NCI-H460 (cell line): ENCODE data around the gene TFAP2C. TPM values are rescaled to one million over a fixed set of nuclear protein-coding genes. Genes with fewer than 3 reads are reported as not detected.
"Not testable (repeated sequence)": the region's sequence is repeated elsewhere in the genome, so short reads cannot be mapped to it uniquely, and the experiment has no call there.

Source experiments
- DNase-seq: peaks from one replicate; pipeline ENCODE4 v3.0.0-alpha.2; 2016; ENCODE audit warnings: low read depth; ENCODE audit errors: extremely low read depth
- small RNA-seq, 2 experiments: library from RNA; depleted of rRNA; stranded (forward); fragments of <200 nt; gene quantifications; one replicate each; pipeline ENCODE3, GENCODE V24; 2014
- total RNA-seq: library from RNA; depleted of rRNA; stranded (reverse); fragments of >200 nt; shearing (Covaris generic); gene quantifications from 2 replicates; pipeline ENCODE4 v1.2.3, GENCODE V29; 2014; rRNA removed

The TFAP2C gene
- total RNA-seq, 1 experiment from 2014 or later, result 11.8 TPM

- no peak for DNase-seq
Observed at GRCh38 chr20:56637576-56637975, 8.5 kb downstream of the TFAP2C start.

DNA sequence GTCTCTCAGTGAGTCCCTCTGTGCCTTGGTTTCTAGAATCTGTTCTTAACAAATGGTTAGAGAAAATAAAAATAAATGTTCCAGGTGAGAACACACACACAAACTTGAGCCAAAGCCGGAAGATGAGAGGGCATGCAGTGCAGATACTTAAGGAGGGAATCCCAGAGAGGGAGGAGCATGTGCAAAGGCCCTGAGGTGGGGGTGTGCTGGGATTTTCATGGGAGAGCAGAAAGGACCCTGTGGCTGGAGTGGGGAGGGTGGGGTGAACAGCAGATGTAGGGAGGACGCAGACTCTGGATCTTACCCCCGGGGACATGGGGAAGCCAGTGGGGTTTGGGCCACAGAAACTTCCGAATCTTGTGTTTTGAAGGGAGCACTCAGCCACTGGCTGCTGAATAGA, 17.5 kb downstream of the TFAP2C start:
- DNase-seq, result no peak

GRCh38 chr20:56653211-56653610, 24.1 kb downstream of the TFAP2C start:
- no peak for DNase-seq

GRCh38 chr20:56656632-56657031, 27.5 kb downstream of the TFAP2C start:
- DNase-seq, result no peak

DNA sequence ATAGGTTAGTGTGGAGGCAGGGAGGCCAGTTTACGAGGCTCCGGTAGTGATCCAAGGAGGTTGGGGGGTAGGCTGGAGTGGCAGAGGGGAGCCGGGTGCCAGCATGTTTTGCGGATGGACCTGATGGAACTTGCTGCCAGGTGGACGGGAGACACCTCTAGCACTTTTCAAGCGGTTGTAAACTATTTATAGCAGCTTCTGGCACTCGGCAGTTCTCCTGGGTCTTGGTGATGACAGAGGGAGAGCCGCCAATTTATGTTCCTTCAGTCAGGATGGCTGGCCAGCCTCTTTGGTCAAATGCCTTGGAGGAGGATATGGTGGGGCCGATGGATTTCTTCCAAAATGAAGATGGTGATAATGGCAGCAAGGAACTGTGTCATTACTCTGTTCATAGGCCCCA, 28.8 kb downstream of the TFAP2C start:
- DNase-seq, result no peak

- DNase-seq, result not testable (repeated sequence)
Observed at GRCh38 chr20:56658341-56658947, 29.3 kb downstream of the TFAP2C start.

GRCh38 chr20:56663660-56664059, 34.6 kb downstream of the TFAP2C start:
- DNase-seq, result no peak

DNA sequence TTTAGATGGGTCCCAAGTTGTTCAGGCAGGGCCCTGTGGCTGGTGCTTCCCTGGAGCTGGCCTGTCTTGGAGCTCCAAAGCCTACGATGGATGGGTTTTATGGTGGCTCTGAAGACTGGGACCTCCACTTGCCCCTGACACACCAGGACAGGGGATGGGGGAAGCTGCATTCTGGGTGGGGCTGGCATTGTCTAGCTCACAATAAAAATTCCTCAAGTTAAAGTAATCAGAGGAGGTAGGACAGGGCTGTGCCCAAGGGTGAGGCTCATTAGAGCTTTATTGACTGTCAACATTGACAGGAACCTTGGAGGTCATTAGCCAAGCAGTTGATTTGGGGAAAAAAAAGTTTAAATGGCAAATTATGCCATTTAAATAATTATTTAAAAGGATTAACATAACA, 35.7 kb downstream of the TFAP2C start:
- DNase-seq, result no peak

GRCh38 chr20:56665806-56666205, 36.7 kb downstream of the TFAP2C start:
- no peak for DNase-seq

GRCh38 chr20:56673450-56673849, 44.3 kb downstream of the TFAP2C start:
- DNase-seq, result no peak

GRCh38 chr20:56676001-56676400, 46.9 kb downstream of the TFAP2C start:
- no peak for DNase-seq

- DNase-seq, result no peak
Observed at GRCh38 chr20:56676679-56677078, 47.6 kb downstream of the TFAP2C start.

- no peak for DNase-seq
Observed at GRCh38 chr20:56683077-56683865, 54.2 kb downstream of the TFAP2C start.

- DNase-seq, result no peak
Observed at GRCh38 chr20:56685879-56686278, 56.8 kb downstream of the TFAP2C start.

GRCh38 chr20:56687061-56687460, 58.0 kb downstream of the TFAP2C start:
- no peak for DNase-seq

GRCh38 chr20:56688106-56688505, 59.0 kb downstream of the TFAP2C start:
- no peak for DNase-seq

Small RNA genes lying within 50 kb of the gene (small RNA-seq; reads per million reads assigned to genes)
- 0 reads per million in 2 experiments for gene RN7SL170P
- 0 reads per million in 2 experiments for gene RNU6-1146P

Other genes with a start within 250 kb of the TFAP2C start
- 176 and 178 TPM in 2 replicates for gene AURKA, start 237.1 kb upstream of the TFAP2C start, total RNA-seq
- gene CSTF1, start 236.7 kb upstream of the TFAP2C start, total RNA-seq, result 52.7 and 60.9 TPM in 2 replicates
- gene CASS4, start 217.0 kb upstream of the TFAP2C start, total RNA-seq, result 0.05 TPM in 1 of 2 replicates, not detected in the other
- gene RTF2, start 160.7 kb upstream of the TFAP2C start, total RNA-seq, result 79.5 and 80.0 TPM in 2 replicates
- 0.17 and 0.29 TPM in 2 replicates for gene FAM209A, start 104.6 kb upstream of the TFAP2C start, total RNA-seq
- gene FAM209B, start 96.1 kb upstream of the TFAP2C start, total RNA-seq, result not detected in 2 replicates